ENCODE data around the gene TNFRSF18.
"Not testable (repeated sequence)": the region's sequence is repeated elsewhere in the genome, so short reads cannot be mapped to it uniquely, and the experiment has no call there.

TNFRSF18 gene, protein sequence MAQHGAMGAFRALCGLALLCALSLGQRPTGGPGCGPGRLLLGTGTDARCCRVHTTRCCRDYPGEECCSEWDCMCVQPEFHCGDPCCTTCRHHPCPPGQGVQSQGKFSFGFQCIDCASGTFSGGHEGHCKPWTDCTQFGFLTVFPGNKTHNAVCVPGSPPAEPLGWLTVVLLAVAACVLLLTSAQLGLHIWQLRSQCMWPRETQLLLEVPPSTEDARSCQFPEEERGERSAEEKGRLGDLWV

DNA sequence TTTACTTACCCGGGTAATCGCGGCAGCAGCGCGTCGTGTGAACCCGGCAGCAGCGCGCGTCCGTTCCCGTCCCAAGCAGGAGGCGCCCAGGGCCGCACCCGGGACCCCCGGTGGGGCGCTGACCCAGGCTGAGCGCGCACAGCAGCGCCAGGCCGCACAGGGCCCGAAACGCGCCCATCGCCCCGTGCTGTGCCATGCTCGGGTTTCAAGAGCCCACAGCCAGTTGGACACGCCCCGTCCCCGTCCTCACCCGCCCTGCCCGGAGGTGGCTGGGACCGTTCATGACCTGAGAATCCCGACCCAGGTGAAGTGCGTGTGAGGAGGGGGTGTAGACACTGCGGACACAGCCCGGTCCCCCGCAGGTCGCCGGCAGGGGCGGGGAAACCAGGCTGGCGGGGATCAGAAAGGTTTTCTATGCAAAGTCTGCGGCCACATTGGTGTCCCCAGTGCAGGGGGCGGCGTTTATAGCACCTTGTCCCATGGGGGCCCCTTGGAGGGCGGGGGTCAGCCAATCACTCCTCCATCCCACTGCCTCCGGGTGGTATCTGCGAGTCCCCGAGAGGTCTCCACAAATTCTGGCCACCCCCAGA is at the start of gene TNFRSF18:
Gene TNFRSF18, minus strand, starts transcription at position 217 of the 590 bp plus-strand sequence. Its CDS starts 21 bp downstream, at position 196.
- peak; percentile 36 for DNase-seq

DNA sequence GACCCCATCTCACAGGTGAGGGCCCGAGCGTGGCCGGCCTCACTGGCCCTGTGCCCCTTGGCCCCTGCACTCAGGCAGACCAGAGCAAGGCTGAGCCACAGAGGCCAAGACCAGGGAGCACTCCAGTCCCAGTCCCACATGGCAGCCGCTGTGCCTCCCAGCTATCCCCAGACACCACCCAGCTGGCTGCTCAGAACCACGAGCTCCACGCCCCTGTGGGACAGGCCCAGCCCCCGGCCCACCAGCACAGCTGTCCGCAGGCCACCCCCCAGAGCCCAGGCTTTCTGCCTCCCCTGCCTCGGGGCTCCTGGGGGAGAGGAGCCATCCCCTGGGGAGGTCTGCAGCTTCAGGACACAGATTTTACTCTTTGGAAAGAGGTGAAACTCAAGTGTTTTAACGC is 49.2 kb upstream of the TNFRSF18 start:
- DNase-seq = no peak

DNA sequence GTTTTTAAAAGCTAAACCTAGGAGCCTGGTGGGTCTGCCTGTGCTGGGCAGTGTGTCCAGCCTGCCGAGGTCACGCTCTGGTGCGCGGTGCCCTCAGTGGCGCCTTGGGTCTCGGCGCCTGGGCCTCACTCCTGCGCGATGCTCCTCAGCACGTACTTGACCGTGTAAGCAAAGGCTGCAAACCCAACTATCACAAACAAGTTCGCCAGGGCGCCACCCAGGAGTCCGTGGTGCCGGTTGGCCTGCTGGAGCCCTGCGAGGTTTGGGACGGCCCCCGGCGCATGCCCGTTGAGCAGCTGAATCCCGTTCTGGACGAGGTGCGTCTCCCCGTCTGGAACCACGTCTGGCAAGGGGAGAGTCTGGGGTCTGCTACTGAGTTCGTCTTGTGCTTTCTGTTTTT is 48.7 kb upstream of the TNFRSF18 start:
- DNase-seq = no peak

DNA sequence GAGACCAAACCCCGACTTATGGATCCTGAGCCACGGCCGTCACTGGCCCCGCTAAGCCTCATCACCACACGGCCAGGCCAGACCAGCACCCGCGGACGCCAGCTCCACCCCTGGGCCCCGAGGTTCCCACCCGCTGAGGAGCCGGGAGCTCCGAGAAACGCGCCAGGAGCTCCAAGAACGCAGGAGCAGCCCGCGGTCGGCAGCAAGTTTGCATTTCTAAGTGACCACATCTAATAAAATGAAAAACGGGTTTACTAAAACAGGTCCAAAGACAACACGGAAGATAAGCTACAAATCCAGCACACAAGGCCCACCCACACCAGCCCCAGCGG is 48.2 kb upstream of the TNFRSF18 start:
- DNase-seq = no peak

DNA sequence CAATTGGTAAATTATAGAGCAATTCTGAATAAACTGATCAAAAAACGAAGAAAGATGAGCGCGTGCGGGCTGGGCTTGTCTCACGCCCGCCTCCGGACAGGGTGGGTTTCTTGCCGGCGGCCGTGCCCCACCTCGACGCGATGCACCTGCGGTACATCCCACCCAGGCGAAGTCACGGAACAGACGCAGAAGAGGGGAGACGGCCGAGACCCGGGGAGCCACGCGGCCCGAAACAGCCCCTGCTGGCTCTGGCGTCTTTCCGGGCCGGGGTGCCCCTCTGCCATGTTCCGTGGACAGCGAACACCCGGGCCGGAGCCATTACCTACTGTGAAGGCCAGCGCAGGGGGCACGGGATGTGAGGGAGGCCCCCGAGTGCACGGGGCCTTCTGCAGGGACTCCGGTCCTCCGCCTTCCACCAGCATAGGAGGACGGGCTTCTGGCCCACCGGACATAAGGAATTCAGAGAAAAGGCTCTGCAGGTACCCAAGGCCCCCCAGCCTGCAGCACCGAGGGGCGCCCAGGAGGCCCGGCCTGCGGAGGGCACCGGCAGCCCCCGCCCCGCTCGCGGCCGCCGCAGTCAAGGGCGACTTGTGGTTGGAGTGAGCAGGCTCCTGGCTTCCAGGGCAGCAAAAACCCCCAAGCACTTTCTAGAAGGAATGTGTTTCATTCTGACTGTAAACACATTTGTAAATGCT is 47.7 kb upstream of the TNFRSF18 start:
- no peak for DNase-seq

DNA sequence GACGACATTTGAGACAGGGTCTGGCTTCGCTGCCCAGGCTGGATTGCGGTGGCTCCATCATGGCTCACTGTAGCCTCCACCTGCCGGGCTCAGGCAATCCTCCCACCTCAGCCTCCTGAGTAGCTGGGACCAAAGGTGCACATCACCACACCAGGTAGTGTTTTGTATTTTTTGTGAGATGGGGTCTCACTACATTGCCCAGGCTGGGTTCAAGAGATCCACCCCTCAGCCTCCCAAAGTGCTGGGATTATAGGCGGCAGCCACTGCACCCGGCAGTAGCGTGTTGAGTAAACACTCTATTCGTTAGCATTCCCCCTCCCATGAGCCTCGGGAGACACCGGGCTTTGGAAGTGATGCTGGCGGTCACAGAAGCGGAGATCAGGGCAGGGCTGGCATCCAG is 46.9 kb upstream of the TNFRSF18 start:
- DNase-seq = no peak

DNA sequence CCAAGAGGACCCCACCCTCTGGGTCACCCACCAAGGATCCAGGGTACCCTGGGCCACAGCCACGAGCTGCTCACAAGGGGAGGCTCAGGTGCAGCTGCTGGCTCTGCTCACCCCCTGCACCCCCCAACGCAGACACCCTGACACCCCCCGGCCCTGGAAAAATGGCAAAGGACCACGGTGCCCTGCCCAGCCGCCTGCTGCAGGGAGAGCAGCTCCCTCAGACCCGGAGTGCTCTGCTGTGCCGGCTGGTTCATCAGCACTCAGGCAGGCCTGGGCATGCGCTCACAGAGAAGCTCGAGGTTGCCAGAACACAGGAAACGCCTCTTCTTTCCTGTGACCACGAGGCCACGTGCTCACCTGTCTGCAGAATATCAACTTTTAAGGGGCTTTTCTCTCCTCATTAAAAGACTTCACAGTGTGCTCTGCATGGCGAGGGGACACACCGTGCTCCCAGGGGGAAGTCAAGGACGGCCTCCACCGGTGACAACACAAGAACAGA is 44.4 kb upstream of the TNFRSF18 start:
- peak; percentile 48 for DNase-seq

DNA sequence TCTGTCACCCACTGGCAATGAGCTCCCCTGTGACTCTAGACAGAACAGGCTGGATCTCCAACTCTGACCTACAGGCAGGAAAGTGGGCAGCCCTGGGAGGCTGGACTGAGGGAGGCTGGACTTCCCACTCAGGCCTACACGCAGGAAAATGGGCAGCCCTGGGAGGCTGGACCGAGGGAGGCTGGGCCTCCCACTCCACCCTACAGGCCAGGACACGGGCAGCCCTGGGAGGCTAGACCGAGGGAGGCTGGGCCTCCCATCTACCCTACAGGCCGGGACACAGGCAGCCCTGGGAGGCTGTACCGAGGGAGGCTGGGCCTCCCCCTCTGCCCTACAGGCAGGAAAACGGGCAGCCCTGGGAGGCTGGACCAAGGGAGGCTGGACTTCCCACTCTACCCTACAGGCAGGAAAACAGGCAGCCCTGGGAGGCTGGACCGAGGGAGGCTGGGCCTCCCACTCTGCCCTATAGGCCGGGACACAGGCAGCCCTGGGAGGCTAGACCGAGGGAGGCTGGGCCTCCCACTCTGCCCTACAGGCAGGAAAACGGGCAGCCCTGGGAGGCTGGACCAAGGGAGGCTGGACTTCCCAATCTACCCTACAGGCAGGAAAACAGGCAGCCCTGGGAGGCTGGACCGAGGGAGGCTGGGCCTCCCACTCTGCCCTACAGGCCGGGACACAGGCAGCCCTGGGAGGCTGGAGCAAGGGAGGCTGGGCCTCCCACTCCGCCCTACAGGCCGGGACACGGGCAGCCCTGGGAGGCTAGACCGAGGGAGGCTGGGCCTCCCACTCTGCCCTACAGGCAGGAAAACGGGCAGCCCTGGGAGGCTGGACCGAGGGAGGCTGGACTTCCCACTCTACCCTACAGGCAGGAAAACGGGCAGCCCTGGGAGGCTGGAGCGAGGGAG is 41.9 kb upstream of the TNFRSF18 start:
- DNase-seq = not testable (repeated sequence)

DNA sequence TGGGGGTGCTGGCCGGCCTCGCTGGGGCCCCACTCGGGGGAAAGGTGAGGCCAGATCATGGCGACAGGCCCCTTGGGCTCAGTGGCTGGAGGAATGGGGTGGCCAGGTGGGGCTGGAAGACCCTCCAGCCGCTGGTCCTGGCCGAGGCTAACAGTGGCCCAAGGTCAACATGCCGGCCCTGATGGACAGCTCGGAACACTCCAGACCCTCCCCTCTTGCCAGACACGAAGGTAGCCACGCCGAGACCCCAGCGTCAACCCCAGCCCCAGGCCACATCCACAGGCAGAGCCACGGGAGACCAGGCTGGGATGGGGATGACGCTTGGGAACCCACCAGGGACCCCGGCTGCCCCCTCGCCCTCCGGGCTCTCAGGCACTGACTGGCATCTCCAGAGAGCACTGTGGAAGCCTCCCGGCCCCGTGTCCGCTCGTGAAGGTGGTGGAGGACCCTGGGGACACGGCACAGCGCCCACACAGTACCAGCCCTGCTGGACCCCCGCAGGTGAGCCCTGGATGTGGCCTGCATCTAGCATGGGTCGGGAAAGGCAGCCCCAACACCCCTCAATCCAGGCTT is 41.0 kb upstream of the TNFRSF18 start:
- DNase-seq = no peak

DNA sequence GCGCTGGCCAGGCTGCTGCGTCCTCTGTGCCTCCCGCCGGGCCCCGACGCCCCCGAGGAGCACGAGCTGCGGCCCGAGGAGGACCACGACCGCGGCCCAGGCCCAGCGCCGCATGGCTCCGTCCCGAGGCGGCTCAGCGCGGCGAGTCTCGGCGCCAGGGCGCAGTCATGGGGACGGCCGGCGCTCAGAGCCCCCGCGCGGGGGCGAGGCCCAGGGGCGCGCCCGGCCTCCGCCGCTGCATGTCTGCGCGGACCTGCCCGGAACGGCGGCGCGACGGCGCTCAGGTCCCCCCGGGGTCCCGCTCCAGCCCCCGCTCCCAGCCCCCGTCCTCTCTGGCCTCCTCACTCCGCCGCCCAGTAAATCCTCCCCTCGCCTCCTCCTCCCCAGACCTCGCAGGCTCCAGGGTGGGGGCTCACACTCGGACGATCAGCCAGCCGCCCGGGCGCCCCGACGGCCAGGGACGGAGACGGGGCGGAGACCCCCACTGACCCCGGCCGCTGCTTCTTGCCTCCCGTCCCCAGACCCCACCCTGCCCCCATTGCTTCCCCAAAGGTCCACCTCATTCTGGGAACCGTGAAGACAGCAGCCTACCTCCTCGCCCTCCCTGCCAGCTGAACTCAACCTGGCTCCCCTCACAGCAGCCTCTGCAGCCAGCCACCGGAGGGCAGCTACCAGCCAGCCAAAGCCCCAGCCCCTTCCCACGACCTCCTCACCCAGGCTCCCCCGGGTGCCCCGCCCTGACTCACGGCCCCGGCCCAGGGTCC is 40.4 kb upstream of the TNFRSF18 start, which contains the start of gene C1QTNF12:
Gene C1QTNF12, minus strand, starts transcription at position 146 of the 764 bp plus-strand sequence. Its CDS starts 32 bp downstream, at position 114.
- DNase-seq = no peak

DNA sequence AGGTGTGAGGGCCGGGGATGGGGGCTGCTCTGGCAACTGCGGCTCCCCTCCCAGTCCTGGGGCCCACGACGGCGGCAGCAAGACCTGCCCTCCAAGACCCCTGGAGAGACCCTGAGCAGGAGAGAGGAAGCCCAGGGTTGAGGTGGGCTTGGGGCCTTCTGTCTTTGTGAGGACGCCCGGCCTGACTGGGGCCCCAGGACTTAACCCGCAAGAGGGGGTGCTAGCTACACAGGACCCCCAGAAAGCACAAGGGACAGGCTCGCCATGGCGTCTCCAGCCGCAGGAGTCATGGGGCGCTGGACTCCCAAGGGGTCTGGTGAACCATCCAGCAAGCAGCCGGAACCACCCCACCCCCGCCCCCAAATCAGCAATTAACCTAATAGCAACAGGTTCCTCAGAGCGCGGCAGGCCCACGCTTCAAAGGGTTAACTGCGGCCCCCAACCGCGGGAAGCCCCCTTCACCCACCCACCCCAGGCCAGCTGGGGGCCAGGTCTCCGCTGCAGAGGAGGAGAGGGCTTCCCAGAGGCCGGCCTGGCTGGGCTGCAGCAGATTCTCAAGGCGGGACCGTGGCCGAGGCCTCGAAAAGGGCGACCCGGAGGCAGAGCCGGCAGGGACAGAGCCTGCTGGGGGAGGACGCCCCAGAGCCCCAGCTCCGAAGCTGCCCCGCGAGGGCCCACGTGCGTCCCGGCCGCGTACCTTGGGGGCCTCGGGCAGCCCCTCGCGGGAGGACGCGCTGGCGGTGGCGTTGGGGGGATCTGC is 39.6 kb upstream of the TNFRSF18 start:
- no peak for DNase-seq

DNA sequence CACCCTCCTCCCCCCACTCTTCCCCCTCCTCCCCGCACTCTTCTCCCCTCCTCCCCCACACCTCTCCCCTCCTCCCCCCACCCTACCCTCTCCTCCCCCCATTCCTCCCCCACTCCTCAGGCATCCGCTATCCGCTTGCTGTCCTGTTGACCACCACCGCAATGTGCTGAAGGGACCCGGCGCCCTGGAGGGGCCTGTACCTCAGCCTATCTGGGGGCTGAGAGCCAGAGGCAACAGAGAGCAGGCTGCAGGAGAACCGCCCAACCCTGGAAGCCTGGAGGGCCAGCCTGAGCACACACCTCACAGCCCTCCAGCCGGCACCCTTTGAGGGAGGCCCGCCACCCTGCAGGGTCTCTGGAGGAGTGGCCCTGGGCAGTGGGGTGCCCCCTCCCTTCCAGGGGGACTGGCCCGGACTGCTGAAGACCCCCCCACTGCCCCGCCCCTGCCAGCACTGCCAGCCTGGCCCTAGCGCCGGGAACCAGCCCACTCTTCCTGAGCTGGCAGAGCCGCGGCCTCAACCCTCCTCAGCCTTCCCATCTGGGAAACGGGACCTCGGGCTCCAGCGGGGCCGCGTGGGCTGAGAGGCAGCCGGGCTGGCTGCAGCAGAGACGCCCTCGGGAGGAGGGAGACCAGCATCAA is 38.9 kb upstream of the TNFRSF18 start:
- no peak for DNase-seq

DNA sequence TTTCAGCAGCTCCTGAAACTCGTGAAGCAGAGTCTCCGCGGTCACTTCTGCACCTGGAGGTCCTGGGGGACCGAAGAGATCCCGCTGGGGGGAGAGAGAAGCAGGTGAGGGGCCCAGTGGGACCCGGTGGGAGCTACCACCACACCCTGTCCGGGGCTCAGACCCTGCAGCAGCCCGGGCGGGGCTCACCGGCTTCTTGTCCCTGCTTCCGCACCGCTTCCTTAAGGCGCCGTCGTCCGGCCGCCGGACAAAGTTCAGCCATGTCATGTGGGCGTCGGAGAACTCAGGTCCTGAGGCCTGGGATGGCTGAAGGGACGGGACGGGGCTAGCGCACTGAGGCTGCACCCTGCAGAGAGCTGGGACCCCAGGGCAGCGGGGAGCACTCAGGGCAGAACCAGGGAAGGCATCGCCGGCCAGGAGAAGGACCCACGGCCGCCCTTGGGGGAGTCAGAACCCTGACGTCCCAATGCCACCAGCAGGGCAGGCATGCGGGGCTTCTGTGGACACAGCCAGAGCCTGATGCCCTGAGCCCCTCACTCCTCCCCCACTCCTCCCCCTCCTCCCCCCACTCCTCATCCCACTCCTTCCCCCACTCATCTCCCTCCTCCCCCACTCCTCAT is 37.9 kb upstream of the TNFRSF18 start:
- DNase-seq = no peak

DNA sequence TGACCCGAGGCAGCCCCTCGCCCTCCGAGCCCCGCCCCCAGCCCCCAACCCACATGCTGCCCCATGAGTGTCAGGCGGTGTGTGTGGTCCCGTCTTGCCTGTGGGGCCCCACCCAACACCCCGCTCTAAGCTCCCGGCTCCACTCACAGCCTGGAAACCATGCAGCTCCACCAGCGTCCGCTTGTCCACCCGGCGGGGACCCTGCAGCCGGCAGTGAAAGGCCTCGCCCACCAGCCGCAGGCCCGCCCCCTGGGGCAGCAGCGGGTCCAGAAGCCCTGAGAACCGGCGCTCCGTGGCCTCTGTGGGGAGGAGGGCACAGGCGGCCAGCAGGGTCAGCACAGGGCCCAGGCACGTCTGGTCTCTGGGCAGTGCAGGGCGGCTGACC is 37.4 kb upstream of the TNFRSF18 start:
- no peak for DNase-seq

DNA sequence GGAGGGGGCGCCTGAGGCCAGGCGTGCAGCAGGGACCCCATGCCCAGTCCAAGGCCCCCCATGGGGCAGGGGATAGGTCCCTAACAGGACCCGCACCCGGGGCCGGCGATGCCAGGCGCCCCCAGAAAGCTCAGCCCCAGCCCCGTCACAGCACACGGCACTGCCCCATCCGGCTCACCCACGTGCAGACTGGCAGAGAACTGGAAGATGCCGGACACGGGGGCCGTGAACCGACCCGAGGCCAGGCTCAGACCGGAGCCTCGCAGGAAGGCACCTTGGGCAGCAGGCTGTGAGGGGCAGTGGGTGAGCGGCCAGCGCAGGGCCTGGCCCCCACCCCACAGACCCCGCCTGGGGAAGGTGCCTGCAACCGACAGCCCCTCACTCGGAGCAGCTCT is 36.9 kb upstream of the TNFRSF18 start:
- DNase-seq = no peak

DNA sequence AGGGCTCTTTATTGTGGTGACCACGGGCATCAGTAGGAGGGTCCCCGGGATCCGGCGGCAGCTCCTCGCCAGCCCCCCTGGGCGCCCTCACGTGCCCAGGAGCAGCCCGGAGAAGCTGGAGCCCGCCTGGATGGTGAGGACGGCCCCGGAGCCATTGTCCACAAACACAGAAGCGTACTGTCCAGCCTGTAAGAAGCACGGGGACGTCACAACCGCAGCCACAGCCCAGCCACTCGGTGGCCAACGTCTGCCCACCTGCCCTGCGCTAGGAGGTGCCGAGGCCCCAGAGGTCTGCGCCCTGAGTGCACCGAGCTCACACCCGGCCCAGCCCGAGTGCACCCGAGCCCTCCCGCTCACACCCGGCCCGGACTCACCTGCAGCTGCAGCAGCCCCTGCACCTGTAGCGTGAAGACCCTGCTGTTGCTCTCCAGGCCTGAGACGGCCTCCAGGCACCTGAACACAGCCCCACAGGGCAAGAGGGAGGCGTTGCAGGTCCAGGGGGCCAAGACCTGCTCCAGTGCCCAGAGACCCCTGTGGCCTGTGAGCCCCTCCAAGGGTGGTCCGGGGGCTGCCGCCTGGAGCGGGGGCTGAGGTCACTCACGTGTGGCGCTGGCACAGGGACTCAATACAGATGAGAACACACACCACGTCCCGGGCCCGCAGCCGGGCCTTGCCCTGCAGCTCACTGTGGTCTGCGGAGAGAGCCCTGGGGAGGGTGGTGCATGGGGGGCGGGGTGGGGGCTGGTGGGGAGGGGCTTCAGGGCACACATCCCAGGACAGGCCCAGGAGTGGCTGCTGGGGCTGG is 36.3 kb upstream of the TNFRSF18 start:
- DNase-seq = no peak

DNA sequence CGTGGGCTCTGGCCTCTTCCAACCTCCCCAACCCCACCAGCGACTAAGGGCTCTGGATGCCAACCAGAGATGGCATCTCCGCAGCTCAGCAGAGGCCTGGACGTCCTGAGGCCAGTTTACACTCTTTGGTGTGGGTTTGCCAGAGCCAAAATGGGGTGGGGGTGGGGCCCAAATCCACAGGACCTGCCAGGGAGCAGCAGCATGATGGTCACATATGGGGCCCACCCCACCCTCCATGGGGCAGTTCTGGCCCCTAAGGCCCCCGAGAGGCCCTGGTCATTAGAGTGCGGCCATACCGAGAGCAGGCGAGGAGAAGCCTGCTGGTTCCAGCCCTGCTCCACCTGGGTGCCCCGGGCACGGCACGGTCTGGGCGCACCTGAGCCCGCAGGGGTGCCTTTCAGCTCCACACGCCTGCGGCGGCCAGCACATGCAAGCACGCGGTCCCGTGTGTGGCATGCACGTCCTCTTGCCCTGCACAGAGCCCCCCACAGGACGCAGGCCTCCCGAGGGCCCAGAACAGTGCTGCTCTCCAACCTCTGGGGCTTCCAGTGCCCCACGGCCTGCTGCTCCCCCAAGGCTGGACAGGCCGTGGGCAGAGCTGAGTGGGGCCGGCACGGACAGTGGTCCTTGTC is 35.3 kb upstream of the TNFRSF18 start:
- DNase-seq = no peak

DNA sequence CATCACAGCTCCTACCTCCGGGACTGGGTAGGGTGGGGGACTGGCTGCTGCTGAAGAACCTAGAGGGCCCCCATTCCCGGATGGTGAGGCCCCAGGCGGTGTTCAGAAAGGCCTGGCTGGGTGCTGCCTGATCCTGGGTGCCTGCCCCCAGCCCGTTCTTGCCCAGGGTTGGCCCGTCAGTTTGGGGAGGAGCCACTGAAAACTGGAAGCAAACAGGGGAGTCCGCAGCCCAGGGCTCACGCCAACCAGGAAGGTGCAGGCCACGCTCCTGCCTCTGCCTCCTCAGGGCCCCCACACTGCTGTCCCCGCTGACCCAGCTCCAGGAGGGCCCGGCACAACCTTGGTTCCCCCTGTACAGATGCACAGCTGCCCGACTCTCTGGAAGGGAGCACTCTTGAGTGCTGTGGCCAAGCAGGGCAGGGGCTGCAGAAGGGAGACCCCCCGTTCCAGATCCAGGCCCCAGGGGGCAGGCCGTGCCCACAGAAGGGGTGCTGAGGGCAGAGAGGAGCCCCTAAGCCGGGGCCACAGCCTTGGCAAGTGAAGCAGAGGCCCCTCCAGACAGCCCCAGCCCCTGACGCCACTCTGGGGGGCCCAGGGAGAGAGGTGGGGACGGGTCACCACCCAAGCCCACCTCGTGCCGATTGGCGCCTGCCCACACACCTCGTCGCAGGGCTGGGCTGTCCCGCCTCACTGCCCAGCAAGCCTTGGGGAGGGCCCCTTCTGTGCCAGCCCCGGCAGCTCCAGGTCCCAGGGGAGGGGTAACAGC is 34.6 kb upstream of the TNFRSF18 start:
- DNase-seq = no peak
